ENCODE measurements around the gene CEP76.

- TF ChIP-seq CTCF (IDR thresholded peaks at IDR 0.05): no peak
- no peak for TF ChIP-seq POLR2A (IDR thresholded peaks at IDR 0.05)
Measured at GRCh38 chr18:12750715-12751502, 48.4 kb upstream of the CEP76 start.
